Stimulated activated CD8-positive, alpha-beta memory T cell treated with anti-CD3 and anti-CD28 coated beads, Interleukin-7, amount 100 ng/mL, for 24 hours (primary cell): ENCODE measurements around the gene NFAM1.

ENCODE experiments used
- DNase-seq: peaks from one replicate; pipeline ENCODE4 v3.0.0-alpha.2; 2020; ENCODE audit warnings: low read depth

NFAM1 gene

GRCh38 chr22:42439821-42440674, 7.8 kb upstream of the NFAM1 start:
- no peak for DNase-seq

- no peak for DNase-seq
These were observed 6.9 kb upstream of the NFAM1 start for GRCh38 chr22:42439021-42439567.

- no peak for DNase-seq
These were observed 6.1 kb upstream of the NFAM1 start for GRCh38 chr22:42438293-42438650.

- DNase-seq, result peak; percentile 64
These were observed 5.5 kb upstream of the NFAM1 start for GRCh38 chr22:42437488-42438292.

GRCh38 chr22:42436404-42436803, 4.2 kb upstream of the NFAM1 start:
- DNase-seq, result no peak

- no peak for DNase-seq
These were observed 2.7 kb upstream of the NFAM1 start for GRCh38 chr22:42434748-42435425.

- no peak for DNase-seq
These were observed 1.8 kb upstream of the NFAM1 start for GRCh38 chr22:42433754-42434682.

- no peak for DNase-seq
These were observed 615 bp upstream of the NFAM1 start for GRCh38 chr22:42432818-42433217.

- DNase-seq, result no peak
These were observed 693 bp downstream of the NFAM1 start for GRCh38 chr22:42431401-42432019.

GRCh38 chr22:42430528-42431125, 1.6 kb downstream of the NFAM1 start:
- DNase-seq, result no peak

GRCh38 chr22:42428760-42429159, 3.4 kb downstream of the NFAM1 start:
- DNase-seq, result no peak

GRCh38 chr22:42428025-42428424, 4.2 kb downstream of the NFAM1 start:
- DNase-seq, result no peak

- DNase-seq, result no peak
These were observed 5.0 kb downstream of the NFAM1 start for GRCh38 chr22:42427167-42427566.

- DNase-seq, result no peak
These were observed 6.2 kb downstream of the NFAM1 start for GRCh38 chr22:42425989-42426355.

GRCh38 chr22:42425337-42425988, 6.7 kb downstream of the NFAM1 start:
- DNase-seq, result no peak

GRCh38 chr22:42419243-42419881, 12.8 kb downstream of the NFAM1 start:
- DNase-seq, result no peak

- DNase-seq, result no peak
These were observed 13.4 kb downstream of the NFAM1 start for GRCh38 chr22:42418811-42419242.

- DNase-seq, result no peak
These were observed 14.4 kb downstream of the NFAM1 start for GRCh38 chr22:42417645-42418305.
